NCI-H82 treated with DMSO at 0.1 percent for 48 hours (cell line): ENCODE measurements around the gene AAMP.
"Not testable (repeated sequence)": the region's sequence is repeated elsewhere in the genome, so short reads cannot be mapped to it uniquely, and the experiment has no call there.

Source experiments
- DNase-seq: peaks from one replicate; lab custom pipeline; 2025; ENCODE audit not compliant: unreplicated experiment; lab: John Stamatoyannopoulos, UW

Gene AAMP

DNA sequence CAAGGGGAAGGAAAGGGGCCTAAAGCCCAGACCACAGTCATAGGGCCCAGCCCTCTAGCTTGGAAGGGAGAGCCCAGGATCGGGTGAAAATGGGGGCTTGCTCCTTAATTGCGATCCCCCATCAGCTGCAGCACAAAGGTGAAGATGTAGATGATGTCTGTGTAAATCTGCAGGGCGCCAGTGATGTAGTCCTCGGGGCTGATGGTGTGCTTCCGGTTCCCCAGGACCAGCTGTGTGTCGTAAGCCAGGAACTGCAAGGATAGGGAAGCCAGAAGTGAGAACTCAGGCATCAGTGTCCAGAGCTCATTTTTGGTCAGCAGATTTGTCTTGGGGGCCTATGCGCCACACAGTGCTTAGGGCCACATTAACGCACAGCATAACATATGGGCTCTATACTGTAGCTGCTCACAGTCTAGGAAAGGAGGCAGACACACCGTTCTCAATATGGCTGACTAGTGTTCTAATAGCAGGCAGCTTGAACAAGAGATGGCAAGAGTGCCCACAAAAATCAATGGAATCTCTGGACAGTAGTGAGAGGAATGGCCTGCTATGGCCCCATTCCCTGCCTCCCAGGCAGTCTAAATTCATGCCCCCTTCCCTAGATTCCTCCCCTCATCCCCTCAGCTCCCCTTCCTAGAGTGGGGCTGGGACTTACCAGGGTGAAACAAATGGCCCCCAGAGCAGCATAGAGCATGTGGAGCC, 5.6 kb upstream of the AAMP start:
- no peak for DNase-seq

DNA sequence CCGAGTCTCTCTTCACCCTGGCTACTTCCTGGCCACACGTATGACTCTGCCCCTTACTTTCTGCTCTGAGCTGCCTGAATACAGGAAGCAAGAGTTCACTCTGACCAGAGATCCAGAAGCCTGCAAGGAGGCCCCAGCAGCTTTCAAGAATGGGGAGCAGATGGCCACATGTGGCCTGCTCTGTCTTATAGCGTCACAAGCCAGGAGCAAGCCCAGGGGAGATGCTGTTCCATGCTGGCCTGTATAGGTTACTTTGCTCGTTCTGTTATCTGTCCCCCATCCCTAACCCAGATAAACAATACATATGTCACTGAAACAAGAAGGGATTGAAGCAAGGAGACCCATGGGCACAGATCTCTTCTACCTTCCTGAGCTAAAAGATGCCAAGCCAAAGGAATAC, 4.6 kb upstream of the AAMP start:
- DNase-seq, result no peak

DNA sequence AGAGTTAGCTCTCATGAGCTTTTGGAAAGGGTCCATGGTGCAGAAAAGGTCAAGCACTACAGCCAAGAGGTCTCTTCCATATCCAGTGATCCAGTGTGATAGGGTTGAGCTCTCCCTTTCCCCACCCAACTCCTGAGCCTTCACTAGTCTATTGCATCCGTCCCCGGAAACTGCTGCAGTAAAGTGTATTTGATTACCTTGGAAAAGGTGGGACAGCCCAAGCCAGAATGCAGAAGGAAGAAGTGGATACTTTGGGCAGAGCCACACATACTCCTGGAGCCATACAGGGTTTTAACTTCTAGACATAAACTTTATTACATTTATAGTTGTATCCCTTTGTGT, 3.9 kb upstream of the AAMP start:
- no peak for DNase-seq

DNA sequence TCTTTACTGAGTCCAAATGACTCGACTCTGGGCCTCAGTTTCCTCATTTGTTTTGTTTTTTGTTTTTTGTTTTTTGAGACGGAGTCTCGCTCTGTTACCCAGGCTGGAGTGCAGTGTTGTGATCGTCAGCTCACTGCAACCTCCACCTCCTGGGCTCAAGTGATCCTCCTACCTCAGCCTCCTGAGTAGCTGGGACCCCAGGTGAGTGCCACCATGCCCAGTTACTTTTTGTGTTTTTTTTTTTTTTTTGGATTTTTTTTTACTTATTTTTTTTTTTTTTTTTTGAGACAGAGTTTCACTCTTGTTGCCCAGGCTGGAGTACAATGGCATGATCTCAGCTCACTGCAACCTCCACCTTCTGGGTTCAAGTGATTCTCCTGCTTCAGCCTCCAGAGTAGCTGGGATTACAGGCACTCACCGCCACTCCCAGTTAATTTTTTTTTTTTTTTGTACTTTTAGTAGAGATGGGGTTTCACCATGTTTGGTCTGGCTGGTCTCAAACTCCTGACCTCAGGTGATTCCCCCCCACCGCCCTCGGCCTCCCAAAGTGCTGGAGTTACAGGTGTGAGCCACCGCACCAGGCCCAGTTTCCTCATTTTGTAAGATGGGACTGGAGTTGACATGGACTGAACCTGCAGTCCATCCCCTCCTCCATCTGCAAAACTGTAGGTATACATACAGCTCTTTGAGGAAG, 3.4 kb upstream of the AAMP start:
- not testable (repeated sequence) for DNase-seq

DNA sequence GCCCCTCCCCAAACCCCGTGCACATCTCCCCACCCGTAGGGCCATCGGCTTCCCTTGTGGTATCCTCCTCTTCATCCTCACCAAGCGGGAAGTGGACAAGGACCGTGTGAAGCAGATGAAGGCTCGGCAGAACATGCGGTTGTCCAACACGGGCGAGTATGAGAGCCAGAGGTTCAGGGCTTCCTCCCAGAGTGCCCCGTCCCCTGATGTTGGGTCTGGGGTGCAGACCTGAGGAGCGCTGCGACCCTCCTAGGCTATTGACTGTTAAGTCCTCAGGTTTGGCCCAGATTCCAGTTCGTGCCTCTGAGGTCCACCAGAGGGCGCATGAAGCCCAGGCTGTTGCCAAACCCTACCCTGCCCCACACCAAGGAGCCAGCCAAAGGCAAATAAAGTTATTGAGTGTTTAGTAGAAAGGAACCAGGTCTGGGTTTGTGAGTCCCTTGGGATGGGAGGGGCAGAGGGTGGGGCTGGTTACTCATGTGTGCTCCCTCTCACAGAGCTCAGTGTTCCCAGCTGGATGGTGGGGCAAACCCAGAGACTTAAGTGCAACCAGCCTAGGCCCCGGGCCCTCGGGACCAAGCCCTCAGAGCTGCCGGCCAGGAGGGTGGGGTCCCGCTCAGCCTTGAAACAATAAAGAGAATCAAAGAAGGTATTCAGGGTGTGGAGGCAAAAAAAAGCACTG, 2.7 kb upstream of the AAMP start:
- DNase-seq, result peak; percentile 37

DNA sequence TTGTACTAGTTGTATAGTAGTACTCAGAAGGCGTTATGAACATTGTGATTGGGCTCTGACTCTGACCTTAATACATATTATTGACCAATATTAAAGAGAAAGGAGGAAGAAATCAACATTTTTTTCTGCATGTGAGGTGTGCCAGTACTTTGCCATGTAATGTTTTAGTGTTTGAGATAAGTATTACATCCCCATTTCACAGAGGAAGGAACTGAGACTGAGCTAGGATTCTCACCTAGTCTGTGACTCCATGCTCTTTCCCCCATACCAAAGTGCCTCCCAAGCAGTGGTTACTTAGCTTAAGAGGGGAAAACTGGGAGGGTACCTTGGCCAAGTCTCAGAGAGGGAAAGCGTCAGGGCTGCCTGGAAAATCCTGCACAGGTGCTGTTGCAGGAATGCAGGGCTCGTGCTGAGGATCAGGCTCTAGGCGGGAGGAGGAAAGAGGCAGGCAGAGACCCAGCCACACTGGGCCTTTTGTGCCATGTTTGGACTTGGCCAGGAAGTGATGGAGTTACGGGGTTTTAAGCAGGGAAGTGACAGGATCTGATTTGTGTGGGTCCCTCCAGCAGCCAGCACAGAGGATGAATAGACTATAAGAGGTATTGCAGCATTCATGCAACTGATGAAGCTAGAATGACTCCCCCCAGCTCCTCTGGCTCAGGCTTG, 2.1 kb upstream of the AAMP start:
- no peak for DNase-seq

DNA sequence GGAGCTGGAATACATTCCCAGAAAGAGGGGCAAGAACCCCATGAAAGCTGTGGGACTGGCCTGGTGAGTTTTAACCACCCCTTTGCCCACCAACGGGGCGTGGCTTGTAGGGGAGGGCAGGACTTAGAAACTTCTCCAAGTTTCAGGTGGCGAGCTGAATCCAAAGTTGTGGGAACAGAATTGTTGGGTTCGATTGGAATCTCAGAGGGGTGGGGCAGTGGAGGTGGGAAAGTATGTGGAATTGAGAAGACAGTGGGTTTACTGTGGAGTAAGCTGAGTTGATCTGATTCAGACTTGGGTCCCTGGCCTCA, 1.5 kb upstream of the AAMP start:
- DNase-seq, result no peak

DNA sequence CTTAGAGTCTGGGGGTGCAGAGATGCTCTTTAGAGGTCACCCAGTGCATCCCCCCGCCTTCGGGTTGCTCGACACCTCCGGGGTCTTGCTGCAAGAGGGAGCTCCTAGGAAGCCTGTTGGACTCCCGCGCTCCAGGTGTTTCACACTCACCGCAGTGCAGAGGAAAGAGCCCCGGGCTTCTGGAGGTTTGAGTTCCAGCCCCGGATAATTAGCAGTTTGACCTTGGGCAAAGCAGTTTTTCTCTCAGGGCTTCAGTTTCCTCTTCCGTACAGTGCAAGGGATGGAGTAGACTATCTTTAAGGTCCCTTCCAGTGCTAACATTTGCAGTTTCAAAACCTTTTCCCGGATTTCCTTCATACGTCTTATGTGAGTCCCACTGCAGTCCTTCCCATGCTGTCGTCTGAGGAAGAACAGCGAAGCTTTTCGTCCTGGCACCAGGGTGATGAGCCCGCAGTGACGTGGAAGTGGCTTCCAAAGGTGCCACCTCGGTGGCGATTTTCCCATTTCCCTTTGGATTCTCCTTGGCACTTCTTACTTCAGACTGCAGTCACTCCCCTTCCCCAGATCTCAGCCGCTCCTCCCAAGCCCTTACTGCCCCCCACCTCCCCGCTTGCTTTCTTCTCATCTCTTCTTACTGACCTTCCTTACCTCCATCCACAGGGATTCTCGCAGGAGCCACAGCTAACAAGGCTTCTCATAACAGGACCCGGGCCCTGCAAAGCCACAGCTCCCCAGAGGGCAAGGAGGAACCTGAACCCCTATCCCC, 967 bp upstream of the AAMP start:
- DNase-seq, result no peak

DNA sequence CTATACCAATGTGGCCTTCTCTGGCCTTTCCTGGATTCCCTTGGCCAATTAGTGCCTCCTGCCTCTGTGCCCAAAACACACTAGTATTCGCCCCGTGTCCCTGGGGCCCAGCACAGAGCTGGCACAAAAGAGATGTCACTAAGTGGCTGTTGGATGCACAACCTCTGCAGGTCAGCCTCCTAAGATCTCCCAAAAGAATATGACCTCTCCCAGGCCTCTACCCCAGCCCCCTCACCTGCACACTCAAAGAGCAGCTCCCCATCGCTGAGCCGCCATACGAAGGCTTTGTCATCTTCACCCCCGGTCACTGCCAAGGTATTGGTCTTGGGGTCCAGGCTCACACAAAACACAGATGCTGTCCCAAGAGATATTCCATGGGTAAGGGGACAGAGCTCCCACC, 2.7 kb downstream of the AAMP start:
- no peak for DNase-seq

DNA sequence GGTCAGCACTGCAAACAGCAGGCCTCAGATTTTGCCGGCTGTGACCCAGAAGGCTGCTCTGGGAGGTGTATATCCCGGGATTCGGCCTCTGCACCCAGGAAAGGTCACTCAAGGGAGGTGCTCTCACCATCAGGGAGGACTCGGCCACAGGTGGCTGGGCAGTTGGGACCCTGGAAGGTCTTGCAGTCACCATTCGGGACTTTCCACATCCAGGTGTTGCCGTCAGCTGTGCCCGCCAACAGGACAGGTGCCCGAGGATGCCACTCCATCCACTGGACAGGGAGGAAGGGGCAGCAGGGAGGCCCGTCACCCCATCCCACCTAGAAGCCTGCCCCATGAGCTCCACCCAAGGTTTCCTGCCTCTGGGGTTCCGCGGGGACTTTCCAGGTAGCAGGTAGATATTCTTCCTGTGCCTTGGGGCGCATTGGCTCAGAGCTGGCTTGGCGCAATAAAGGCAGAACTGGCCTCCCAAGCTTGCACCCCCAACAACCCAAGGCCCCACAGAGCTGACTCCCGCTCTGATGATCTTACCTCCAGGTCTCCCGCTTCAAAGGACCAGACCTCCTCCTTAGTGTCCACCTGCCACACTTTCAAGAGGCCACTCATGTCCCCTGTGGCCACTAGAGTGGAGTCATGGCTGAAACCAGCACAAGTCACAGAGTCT, 3.5 kb downstream of the AAMP start:
- DNase-seq, result no peak

DNA sequence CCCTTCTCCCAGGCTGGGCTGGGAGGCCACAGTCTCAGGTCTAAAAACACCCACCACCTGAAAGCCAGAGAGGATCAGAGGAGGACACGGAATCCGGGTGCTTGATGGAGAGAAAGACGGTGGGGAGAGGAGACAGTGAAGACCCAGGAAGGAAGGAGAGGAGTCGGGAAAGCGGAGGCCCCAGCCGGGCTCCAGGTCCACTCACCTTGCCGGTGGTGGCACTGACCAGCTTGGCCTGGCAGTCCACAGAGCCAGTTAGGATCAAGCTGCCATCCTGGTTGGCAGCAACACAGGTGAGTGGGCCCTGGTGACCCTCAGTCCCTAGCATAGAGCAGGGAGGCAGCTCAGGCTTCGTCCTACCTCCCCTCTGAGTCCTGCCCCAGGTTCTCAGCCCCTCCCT, 4.3 kb downstream of the AAMP start:
- no peak for DNase-seq

DNA sequence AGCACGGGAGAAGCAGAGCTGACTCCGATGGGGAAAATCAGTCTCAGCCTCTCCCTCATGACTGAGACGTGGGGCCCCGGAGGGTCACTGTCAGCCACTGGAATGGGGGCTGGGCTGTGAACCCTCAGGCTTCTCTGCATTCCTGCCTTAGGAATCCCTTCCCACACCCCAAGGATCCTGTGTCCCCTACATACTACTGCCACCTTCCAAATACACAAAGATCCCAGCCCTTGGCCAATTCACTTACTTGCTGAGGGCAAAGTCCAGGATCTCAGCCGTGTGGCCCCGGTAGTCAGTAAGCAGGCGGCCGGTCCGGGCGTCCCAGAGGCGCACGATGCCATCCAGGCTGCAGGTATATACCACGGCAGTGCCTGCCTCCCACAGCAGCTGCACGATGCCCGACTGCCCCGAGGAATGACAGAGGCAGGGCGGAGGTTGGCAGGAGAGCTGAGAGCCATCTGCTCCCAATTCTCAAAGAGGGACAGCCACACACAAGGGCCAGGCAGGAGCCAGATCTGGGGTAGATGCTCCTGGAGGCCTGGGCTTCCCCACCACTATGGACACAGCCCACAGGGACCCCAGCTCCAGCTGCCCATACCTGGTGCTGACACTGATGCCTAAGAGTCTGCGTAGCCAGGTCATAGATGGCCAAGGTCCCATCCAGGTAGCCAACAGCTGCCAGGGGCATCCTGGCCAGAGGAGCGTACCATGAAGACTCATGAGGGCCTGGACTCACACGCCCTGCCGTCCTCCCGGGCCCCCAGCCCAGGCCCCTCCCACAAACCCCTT, 5.0 kb downstream of the AAMP start:
- no peak for DNase-seq

DNA sequence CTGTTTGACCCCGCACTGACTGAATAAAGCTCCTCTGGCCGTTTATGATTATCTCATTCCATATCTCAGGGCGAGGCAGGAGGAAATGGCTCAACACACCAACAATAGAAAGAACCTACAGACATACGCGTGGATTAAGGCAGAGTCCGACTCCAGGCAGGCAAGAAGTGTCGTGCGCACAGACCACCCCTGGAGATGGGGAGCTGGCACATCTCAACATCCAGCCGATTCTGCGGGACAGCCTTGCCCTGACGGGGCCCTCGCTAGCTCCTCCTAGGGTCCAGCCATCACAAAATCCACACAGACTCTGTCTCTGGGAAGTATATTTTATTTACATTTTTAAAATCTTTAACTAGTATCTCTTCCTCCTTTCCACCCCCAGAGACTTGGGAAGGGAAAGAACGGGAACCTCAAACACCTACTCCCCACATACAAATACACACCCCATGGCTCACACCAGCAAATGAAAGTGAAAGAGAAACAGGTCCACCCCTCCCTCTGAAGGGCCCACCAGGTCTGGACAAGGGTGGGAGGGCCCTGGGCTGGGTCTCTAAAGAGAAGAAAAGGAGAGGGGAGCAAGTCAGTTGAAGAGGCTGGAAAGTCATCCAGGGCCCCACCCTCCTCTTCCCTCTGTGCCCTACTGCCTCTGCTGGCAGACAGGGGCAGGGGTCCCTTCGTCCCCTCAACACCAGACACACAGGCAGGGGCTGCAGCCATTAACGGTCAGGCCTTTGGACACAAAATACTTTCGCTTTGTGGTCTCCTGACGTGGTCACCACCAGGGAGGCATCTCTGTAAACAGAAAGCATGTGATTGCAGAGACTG, 5.9 kb downstream of the AAMP start:
- DNase-seq, result no peak

DNA sequence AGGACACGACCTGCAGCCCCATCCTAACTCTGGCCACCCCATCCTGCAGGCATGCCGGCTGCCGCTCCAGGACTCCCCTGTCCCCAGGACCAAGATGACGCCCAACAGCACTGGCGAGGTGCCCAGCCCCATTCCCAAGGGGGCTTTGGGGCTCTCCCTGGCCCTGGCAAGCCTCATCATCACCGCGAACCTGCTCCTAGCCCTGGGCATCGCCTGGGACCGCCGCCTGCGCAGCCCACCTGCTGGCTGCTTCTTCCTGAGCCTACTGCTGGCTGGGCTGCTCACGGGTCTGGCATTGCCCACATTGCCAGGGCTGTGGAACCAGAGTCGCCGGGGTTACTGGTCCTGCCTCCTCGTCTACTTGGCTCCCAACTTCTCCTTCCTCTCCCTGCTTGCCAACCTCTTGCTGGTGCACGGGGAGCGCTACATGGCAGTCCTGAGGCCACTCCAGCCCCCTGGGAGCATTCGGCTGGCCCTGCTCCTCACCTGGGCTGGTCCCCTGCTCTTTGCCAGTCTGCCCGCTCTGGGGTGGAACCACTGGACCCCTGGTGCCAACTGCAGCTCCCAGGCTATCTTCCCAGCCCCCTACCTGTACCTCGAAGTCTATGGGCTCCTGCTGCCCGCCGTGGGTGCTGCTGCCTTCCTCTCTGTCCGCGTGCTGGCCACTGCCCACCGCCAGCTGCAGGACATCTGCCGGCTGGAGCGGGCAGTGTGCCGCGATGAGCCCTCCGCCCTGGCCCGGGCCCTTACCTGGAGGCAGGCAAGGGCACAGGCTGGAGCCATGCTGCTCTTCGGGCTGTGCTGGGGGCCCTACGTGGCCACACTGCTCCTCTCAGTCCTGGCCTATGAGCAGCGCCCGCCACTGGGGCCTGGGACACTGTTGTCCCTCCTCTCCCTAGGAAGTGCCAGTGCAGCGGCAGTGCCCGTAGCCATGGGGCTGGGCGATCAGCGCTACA, 7.0 kb downstream of the AAMP start:
- no peak for DNase-seq

DNA sequence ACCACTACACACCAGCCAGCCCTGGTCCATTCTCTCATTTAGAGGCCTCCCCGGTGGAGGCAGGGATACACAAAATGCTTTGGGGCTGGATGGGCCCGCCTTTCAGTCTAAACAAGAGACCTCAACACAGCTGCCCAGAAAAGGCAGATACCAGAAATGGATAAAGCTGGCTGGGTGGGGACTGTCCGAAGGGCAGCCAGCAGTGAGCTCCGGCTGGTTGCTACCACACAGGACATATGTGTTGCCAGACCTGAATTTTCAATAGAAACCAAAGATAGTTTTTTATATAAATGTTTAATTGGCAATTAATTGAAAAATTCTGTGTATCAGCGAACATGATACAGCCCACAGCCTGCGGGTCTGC, 7.7 kb downstream of the AAMP start:
- DNase-seq, result no peak

DNA sequence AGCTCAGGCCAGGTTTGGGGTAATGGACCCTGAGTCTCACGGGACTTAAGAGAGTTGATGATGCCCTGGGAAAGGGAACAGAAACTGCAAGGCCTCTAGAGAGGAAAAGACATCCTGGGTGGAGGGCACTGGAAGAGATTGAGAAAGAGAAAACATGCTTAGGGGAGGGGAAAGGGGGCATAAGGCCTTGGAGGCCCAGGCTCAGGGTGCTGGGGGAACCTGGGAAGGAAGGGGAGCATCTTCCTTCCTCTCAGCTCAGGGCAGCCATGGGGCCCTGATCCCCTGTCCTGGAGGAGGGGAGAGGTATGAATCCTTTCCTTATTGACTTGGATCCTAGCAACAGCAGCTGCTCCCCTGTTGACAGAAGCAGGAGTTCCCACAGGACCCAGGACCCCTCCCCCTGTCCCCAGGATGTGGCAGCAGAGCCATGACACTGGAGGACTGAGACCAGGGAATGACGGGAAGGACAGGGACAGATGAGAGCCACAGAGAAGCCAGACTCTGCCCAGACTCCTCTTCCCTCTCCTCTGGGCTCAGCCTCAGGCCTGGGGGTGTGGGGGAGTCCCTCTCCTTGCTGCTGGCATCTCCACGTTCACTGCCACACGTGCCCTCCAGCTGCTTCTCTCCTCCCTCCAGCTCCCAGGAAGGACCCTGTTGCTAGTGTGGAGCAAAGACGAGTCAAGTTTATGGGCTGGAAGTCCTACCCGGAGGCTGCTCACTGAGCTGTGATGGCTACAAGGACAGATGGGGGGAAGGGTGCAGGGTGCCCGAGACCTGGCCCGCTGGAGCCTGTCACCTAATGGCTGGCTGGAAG, 8.3 kb downstream of the AAMP start:
- DNase-seq, result peak; percentile 12

DNA sequence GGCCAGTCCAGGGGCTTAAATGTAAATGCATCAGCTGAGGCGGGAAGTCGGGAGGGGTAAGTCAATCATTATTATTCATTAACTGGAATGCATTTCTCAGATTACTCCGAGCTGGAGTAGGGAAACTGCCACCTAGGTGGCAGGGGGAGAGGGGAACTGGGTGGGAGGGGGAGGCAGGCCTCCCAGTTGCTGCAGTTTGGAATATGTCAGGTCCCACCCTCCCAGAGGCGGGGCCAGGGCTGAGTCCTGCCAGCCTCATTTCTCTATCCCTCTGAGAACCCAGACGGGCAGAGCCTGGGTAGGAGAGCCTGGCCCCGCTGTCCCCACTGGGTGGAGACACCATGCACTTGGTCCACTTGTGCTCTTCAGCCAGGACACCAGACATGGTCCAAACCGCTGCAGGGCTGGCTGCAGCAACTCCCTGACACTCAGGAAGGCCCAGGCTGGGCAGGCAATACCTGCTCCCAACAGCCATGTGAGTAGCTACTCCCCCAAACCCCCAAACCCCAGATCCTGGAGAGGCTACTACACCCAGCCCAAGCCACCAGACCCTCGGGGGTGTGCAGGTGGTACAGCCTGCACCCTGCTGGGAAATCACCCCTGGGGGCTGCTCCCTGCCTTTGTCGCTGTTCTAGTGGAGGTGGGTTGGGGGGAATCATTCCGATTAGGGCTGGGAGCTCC, 9.1 kb downstream of the AAMP start, which contains the start of gene GPBAR1:
Gene GPBAR1, plus strand, starts transcription at position 274 of the 681 bp plus-strand sequence. CDS start 1,710 bp downstream, outside the sequence.
- peak; percentile 10 for DNase-seq
